D721Med (cell line): ENCODE measurements around the gene SLC4A3.
"Not testable (repeated sequence)": the region's sequence is repeated elsewhere in the genome, so short reads cannot be mapped to it uniquely, and the experiment has no call there.

Experiments
- DNase-seq: peaks from one replicate; pipeline ENCODE4 v3.0.0; 2011; ENCODE audit warnings: low spot score; ENCODE audit not compliant: insufficient read length
- FAIRE-seq: peaks from 2 replicates; lab custom pipeline; 2011; peaks lifted over from hg19 to GRCh38; lab: Jason Lieb, UNC
- TF ChIP-seq, protein P1 (sequence below): IDR thresholded peaks from 2 replicates; pipeline ENCODE4 v1.5.1; 2012; ENCODE audit warnings: mild to moderate bottlenecking, control low read depth; ENCODE audit not compliant: insufficient read depth; ENCODE audit errors: missing control alignments

The SLC4A3 gene

DNA sequence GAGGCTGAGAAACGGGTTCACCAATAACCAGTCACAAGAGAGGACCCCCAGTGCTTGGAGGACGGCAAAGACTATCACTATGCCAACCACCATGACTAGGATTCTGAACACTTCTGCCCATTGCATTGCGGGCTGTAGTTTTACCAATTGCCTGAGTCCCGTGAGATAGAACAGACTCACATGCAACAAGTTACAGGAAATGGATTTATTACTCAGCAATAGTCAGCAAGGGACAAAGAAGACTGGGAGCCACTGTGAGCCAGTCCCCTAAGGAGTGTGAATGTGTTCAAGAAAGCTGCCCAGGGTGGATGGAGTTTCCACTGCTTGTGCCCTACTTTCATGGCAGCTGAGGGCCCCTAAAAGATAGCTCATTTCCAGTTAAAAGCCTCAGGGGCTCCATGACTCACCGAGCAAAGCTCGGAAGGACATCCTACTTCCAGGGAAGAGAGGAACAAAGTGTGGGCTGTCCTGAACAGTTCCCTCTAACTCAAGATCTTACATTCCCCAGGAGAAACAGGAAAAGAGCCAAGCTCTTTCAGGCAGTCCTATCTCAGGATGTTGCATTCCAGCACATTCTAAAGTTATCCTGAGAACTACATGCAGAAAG, 54.4 kb downstream of the SLC4A3 start:
- FAIRE-seq = no peak

DNA sequence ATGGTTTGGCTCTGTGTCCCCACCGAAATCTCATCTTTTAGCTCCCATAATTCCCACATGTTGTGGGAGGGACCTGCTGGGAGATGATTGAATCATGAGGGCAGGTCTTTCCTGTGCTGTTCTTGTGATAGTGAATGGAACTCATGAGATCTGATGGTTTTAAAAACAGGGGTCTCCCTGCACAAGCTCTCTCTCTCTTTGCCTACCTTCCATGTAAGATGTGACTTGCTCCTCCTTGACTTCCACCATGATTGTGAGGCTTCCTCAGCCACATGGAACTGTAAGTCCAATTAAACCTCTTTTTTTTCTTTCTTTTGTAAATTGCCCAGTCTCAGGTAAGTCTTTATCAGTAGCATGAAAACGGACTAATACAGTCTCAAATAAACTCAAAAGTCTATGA, 56.0 kb downstream of the SLC4A3 start:
- FAIRE-seq, DNase-seq: not testable (repeated sequence)

More for the DNA sequence above, 54.4 kb downstream of the SLC4A3 start:
- DNase-seq = no peak
- TF ChIP-seq, protein P1, sequence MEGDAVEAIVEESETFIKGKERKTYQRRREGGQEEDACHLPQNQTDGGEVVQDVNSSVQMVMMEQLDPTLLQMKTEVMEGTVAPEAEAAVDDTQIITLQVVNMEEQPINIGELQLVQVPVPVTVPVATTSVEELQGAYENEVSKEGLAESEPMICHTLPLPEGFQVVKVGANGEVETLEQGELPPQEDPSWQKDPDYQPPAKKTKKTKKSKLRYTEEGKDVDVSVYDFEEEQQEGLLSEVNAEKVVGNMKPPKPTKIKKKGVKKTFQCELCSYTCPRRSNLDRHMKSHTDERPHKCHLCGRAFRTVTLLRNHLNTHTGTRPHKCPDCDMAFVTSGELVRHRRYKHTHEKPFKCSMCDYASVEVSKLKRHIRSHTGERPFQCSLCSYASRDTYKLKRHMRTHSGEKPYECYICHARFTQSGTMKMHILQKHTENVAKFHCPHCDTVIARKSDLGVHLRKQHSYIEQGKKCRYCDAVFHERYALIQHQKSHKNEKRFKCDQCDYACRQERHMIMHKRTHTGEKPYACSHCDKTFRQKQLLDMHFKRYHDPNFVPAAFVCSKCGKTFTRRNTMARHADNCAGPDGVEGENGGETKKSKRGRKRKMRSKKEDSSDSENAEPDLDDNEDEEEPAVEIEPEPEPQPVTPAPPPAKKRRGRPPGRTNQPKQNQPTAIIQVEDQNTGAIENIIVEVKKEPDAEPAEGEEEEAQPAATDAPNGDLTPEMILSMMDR = no peak

DNA sequence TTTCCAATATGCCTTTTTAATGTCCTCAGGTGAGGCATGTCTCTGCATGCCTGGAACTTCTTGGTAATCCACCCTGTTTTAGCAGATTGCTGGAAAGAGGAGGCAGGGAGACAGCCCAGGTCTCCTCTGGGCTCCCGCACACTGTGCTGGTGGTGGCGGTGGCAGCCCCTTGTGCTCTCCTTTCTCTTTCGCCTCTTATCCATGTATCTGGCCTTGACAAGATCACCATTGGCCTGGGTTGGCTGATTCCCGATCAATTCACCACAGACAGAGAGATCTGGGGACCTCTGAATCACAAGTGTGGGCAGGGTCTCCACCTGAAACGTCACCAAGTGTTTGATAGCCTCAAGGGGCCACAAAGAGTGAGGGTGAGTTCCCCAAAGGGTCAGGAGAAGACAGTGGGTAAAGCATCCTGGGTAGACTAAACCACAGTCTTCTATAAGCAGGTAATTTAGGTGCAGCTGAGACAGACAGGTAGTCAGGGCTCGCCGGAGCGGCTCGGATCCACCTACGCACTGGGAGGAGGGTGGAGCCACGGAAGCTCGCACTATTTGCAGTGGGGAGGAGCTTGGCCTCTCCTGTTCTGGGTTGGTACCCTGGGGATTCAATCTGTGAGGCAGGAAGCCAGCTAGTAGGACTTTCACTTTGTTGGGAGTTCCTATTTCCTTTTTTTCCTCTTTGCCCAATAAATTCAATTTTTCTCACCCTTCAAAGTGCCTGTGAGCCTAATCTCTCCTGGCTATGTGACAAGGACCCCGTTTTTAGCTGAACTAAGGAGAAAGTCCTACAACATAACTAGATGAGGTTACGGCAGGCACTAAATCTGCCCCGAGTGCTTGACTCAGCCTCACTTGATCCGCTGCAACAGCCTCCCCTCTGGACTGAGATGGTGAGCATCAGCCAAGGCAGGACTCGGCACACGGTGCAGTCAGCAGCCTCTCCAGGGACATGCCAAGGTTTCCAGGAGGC, 57.6 kb downstream of the SLC4A3 start:
- FAIRE-seq (no peak), DNase-seq (no peak)

DNA sequence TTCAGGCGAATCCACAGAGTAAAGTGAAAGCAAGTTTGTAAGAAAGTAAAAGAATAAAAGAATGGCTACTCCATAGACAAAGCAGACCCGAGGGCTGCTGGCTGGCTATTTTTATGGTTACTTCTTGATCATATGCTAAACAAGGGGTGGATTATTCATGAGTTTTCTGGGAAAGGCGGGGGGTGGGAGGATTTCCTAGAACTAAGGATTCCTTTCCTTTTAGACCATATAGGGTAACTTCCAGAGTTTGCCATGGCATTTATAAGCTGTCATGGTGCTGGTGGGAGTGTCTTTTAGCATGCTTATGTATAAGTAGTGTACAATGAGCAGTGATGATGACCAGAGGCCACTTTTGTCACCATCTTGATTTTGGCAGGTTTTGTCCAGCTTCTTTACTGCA, 59.8 kb downstream of the SLC4A3 start:
- FAIRE-seq (no peak), DNase-seq (no peak)
- TF ChIP-seq, protein P1 = no peak

More for the DNA sequence above, 57.6 kb downstream of the SLC4A3 start:
- TF ChIP-seq, protein P1 = no peak

DNA sequence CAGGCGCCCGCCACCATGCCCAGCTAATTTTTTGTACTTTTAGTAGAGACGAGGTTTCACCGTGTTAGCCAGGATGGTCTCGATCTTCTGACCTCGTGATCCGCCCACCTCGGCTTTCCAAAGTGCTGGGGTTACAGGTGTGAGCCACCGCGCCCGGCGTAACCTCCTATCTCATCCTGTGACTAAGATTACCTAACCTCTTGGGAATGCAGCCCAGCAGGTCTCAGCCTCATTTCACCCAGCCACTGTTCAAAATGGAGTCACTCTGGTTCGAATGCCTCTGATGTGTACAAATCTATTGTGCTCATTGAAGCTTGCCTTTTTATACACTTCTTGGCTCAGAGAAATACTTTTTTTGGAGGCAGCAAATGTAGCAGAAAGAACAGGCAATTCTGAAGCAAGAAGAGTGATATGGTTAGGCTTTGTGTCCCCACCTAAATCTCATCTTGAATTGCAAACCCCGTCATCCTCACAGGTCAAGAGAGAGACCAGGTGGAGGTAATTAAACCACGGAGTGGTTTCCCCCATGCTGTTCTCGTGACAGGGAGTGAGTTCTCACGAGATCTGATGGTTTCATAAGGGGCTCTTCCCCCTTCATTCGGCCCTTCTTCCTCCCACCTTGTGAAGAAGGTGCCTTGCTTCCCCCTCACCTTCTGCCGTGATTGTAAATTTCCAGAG, 60.6 kb downstream of the SLC4A3 start:
- no peak for DNase-seq
- no peak for FAIRE-seq
- TF ChIP-seq, protein P1 = no peak

DNA sequence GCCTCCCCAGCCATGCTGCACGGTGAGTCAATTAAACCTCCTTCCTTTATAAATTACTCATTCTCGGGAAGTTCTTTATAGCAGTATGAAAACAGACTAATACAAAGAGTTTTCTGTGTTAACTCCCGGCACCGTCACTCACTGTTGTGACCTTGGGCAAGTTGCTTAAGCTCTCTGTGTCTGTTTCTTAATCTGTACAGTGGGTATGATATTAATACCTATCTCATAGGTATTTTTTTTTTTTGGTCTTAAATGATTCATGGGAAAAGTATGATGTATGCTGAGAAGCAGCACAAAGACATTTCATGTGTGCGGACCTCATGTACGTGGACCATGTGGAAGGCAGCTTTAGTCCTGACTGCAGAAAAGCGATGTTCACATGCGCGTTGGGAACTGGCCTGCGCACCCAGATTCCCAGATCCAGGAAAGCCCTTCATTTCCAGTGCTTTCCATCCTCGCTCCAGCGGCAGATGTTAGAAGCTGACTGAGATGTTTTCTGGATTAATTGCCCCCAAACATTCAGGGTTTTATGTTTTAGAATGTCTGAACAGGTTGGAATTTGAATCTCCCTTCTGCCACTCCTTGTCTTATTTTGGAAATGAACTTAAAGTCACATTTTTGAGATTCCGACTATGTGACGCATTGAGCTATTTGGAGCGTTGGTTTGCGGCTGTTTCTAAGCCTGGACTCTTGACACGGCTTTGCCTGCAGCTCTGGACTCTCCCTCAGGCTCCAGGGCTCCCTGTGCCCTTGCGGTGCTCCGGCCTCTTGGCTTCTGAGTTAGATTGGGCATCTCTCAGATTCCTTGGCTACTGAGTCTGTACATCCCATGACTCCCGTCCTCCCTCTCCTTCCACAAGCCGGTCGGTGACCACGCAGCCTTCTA, 61.4 kb downstream of the SLC4A3 start:
- no peak for DNase-seq
- TF ChIP-seq, protein P1 = no peak
- no peak for FAIRE-seq
